ENCODE measurements around the gene TMSB10. TPM values are rescaled to one million over a fixed set of nuclear protein-coding genes. Genes with fewer than 3 reads are reported as not detected.
A peak's percentile ranks its signal among the peaks of the same experiment; 100 is the strongest.
"Not testable (repeated sequence)": the region's sequence is repeated elsewhere in the genome, so short reads cannot be mapped to it uniquely, and the experiment has no call there.

The TMSB10 gene
- 450 TPM for total RNA-seq
- long read RNA-seq, transcript TMSB10-201 (3 exons, 496 nt) = major isoform, 355 of 379 reads
- long read RNA-seq, partial matches to known transcripts = 23 of 379 reads
- long read RNA-seq, other reads (novel, unspliced or antisense) = 1 of 379 reads

- ATAC-seq (peak; percentile 92), DNase-seq (peak; percentile 92)
- intact Hi-C loops (cut with micrococcal nuclease) = no loop called here
Observed at GRCh38 chr2:84905181-84906107, at the start of gene TMSB10. TMSB10 (plus strand) TSS chr2:84905656.

GRCh38 chr2:84855731-84856130, 49.7 kb upstream of the TMSB10 start:
- intact Hi-C loops (cut with micrococcal nuclease) = loop anchor here (5.0 kb wide), 1 partner anchor 358 kb away; no protein-coding TSS in a partner anchor
- DNase-seq = no peak
- no peak for ATAC-seq

- intact Hi-C loops (cut with micrococcal nuclease) = loop anchor here (5.0 kb wide), 1 partner anchor 359 kb away; no protein-coding TSS in a partner anchor
- DNase-seq (no peak), ATAC-seq (no peak)
Observed at GRCh38 chr2:84856787-84857186, 48.7 kb upstream of the TMSB10 start.

GRCh38 chr2:84857566-84857965, 47.9 kb upstream of the TMSB10 start:
- intact Hi-C loops (cut with micrococcal nuclease) = loop anchor here (5.0 kb wide), 1 partner anchor 360 kb away; no protein-coding TSS in a partner anchor
- no peak for ATAC-seq
- no peak for DNase-seq

GRCh38 chr2:84858123-84858522, 47.3 kb upstream of the TMSB10 start:
- DNase-seq (no peak), ATAC-seq (no peak)
- intact Hi-C loops (cut with micrococcal nuclease) = loop anchor here (5.0 kb wide), 1 partner anchor 361 kb away; no protein-coding TSS in a partner anchor

GRCh38 chr2:84858937-84859336, 46.5 kb upstream of the TMSB10 start:
- intact Hi-C loops (cut with micrococcal nuclease) = loop anchor here (5.0 kb wide), 1 partner anchor 362 kb away; no protein-coding TSS in a partner anchor
- no peak for ATAC-seq
- DNase-seq = no peak

- ATAC-seq (no peak), DNase-seq (no peak)
- intact Hi-C loops (cut with micrococcal nuclease) = no loop called here
Observed at GRCh38 chr2:84861539-84861938, 43.9 kb upstream of the TMSB10 start.

- ATAC-seq (no peak), DNase-seq (no peak)
- intact Hi-C loops (cut with micrococcal nuclease) = no loop called here
Observed at GRCh38 chr2:84862006-84862405, 43.5 kb upstream of the TMSB10 start.

GRCh38 chr2:84865181-84865783, 40.2 kb upstream of the TMSB10 start:
- intact Hi-C loops (cut with micrococcal nuclease) = no loop called here
- ATAC-seq = no peak
- DNase-seq = no peak

GRCh38 chr2:84866122-84866521, 39.3 kb upstream of the TMSB10 start:
- intact Hi-C loops (cut with micrococcal nuclease) = no loop called here
- DNase-seq (no peak), ATAC-seq (no peak)

- intact Hi-C loops (cut with micrococcal nuclease); DNase-seq; ATAC-seq: not testable (repeated sequence)
Observed at GRCh38 chr2:84868327-84868726, 37.1 kb upstream of the TMSB10 start.

- ATAC-seq = no peak
- DNase-seq = no peak
- intact Hi-C loops (cut with micrococcal nuclease) = no loop called here
Observed at GRCh38 chr2:84870306-84870705, 35.1 kb upstream of the TMSB10 start.

GRCh38 chr2:84872691-84873090, 32.8 kb upstream of the TMSB10 start:
- intact Hi-C loops (cut with micrococcal nuclease); ATAC-seq; DNase-seq: not testable (repeated sequence)

GRCh38 chr2:84873350-84873749, 32.1 kb upstream of the TMSB10 start:
- intact Hi-C loops (cut with micrococcal nuclease) = no loop called here
- no peak for DNase-seq

GRCh38 chr2:84874381-84875212, 30.9 kb upstream of the TMSB10 start:
- no peak for DNase-seq
- intact Hi-C loops (cut with micrococcal nuclease) = no loop called here
- ATAC-seq = no peak

More at GRCh38 chr2:84873350-84873749, 32.1 kb upstream of the TMSB10 start:
- no peak for ATAC-seq

GRCh38 chr2:84875213-84875560, 30.3 kb upstream of the TMSB10 start:
- ATAC-seq = no peak
- DNase-seq = no peak
- intact Hi-C loops (cut with micrococcal nuclease) = no loop called here

GRCh38 chr2:84875619-84876018, 29.8 kb upstream of the TMSB10 start:
- ATAC-seq; intact Hi-C loops (cut with micrococcal nuclease); DNase-seq: not testable (repeated sequence)

- no peak for ATAC-seq
- no peak for DNase-seq
- intact Hi-C loops (cut with micrococcal nuclease) = no loop called here
Observed at GRCh38 chr2:84876369-84876768, 29.1 kb upstream of the TMSB10 start.

- no peak for DNase-seq
- no peak for ATAC-seq
- intact Hi-C loops (cut with micrococcal nuclease) = no loop called here
Observed at GRCh38 chr2:84878459-84878858, 27.0 kb upstream of the TMSB10 start.

Measured in left ventricle myocardium superior (tissue), 1 donor.